HepG2 (cell line): ENCODE data around the gene TDRD10. TPM values are rescaled to one million over a fixed set of nuclear protein-coding genes. Genes with fewer than 3 reads are reported as not detected.

ENCODE experiments used
- BORCS8-MEF2B ChIP-seq: sonication (generic); formaldehyde crosslinking; IDR thresholded peaks from 2 replicates; pipeline ENCODE4 v1.8.0; 2022; ENCODE audit warnings: mild to moderate bottlenecking, missing genetic modification reagents
- BRCA1 ChIP-seq: sonication (generic); formaldehyde crosslinking; IDR thresholded peaks from 2 replicates; pipeline ENCODE4 v1.4.0; 2020; ENCODE audit warnings: missing genetic modification reagents
- ETV6 ChIP-seq: sonication (generic); formaldehyde crosslinking; conservative IDR thresholded peaks from 2 replicates; pipeline ENCODE4 v1.4.0; 2020; ENCODE audit warnings: missing genetic modification reagents
- FUBP1 ChIP-seq: sonication (generic); formaldehyde crosslinking; IDR thresholded peaks from 2 replicates; pipeline ENCODE4 v1.5.1; 2020; ENCODE audit warnings: missing genetic modification reagents, mild to moderate bottlenecking, borderline replicate concordance
- GABPB1 ChIP-seq: IDR thresholded peaks from 2 replicates; pipeline ENCODE4 v1.6.1; 2016; ENCODE audit warnings: mild to moderate bottlenecking, missing genetic modification reagents, moderate library complexity, missing compliant biosample characterization
- HES4 ChIP-seq: sonication (generic); formaldehyde crosslinking; IDR thresholded peaks from 2 replicates; pipeline ENCODE4 v1.9.0; 2021; ENCODE audit warnings: mild to moderate bottlenecking, missing genetic modification reagents, borderline replicate concordance
- HNF1B ChIP-seq: sonication (generic); formaldehyde crosslinking; IDR thresholded peaks from 2 replicates; pipeline ENCODE4 v1.5.1; 2020; ENCODE audit warnings: mild to moderate bottlenecking, moderate library complexity, missing genetic modification reagents
- HOXA9 ChIP-seq: sonication (generic); formaldehyde crosslinking; IDR thresholded peaks from 2 replicates; pipeline ENCODE4 v1.8.1; 2022; ENCODE audit warnings: missing genetic modification reagents, mild to moderate bottlenecking, moderate library complexity, borderline replicate concordance
- KLF12 ChIP-seq: sonication (generic); formaldehyde crosslinking; IDR thresholded peaks from 2 replicates; pipeline ENCODE4 v1.4.0; 2020; ENCODE audit warnings: missing genetic modification reagents, borderline replicate concordance
- MED1 ChIP-seq: sonication (generic); formaldehyde crosslinking; IDR thresholded peaks from 2 replicates; pipeline ENCODE4 v1.4.0; 2020; ENCODE audit warnings: missing genetic modification reagents
- NFE2L2 ChIP-seq: fragments of 150-350 bp; IDR thresholded peaks from 2 replicates; pipeline ENCODE4 v1.6.1; 2014; ENCODE audit warnings: low read length
- RFX5 ChIP-seq: IDR thresholded peaks from 2 replicates; pipeline ENCODE4 v1.6.1; 2011; ENCODE audit warnings: low read depth, low read length, improper control_type of control experiment
- TOE1 ChIP-seq: sonication (generic); formaldehyde crosslinking; IDR thresholded peaks from 2 replicates; pipeline ENCODE4 v1.4.0; 2020; ENCODE audit warnings: mild to moderate bottlenecking, missing genetic modification reagents
- U2AF2 ChIP-seq: fragments of 200-400 bp; formaldehyde crosslinking; IDR thresholded peaks from 2 replicates; pipeline ENCODE4 v1.6.1; 2017; ENCODE audit warnings: low read depth, mild to moderate bottlenecking, low read length
- ZFY ChIP-seq: sonication (generic); formaldehyde crosslinking; IDR thresholded peaks from 2 replicates; pipeline ENCODE4 v1.4.0; 2020; ENCODE audit warnings: missing genetic modification reagents
- ZNF136 ChIP-seq: sonication (generic); formaldehyde crosslinking; IDR thresholded peaks from 2 replicates; pipeline ENCODE4 v1.8.1; 2022; ENCODE audit warnings: low read depth, mild to moderate bottlenecking, moderate library complexity, missing genetic modification reagents
- ZNF234 ChIP-seq: sonication (generic); formaldehyde crosslinking; conservative IDR thresholded peaks from 2 replicates; pipeline ENCODE4 v1.5.1; 2020; ENCODE audit warnings: mild to moderate bottlenecking, missing genetic modification reagents
- ZNF260 ChIP-seq: sonication (generic); formaldehyde crosslinking; IDR thresholded peaks from 2 replicates; pipeline ENCODE4 v1.4.0; 2020; ENCODE audit warnings: missing genetic modification reagents, low read depth, mild to moderate bottlenecking, borderline replicate concordance
- ZNF484 ChIP-seq: sonication (generic); formaldehyde crosslinking; IDR thresholded peaks from 2 replicates; pipeline ENCODE4 v1.5.1; 2020; ENCODE audit warnings: mild to moderate bottlenecking, low read depth, missing genetic modification reagents, borderline replicate concordance
- ZNF510 ChIP-seq: sonication (generic); formaldehyde crosslinking; IDR thresholded peaks from 2 replicates; pipeline ENCODE4 v1.4.0; 2020; ENCODE audit warnings: low read depth, mild to moderate bottlenecking, missing genetic modification reagents
- ZNF547 ChIP-seq: sonication (generic); formaldehyde crosslinking; IDR thresholded peaks from 2 replicates; pipeline ENCODE4 v1.5.1; 2020; ENCODE audit warnings: mild to moderate bottlenecking, missing genetic modification reagents
- ZNF644 ChIP-seq: IDR thresholded peaks from 2 replicates; pipeline ENCODE4 v1.6.1; 2016; ENCODE audit warnings: low read depth
- ZNF678 ChIP-seq: sonication (generic); formaldehyde crosslinking; IDR thresholded peaks from 2 replicates; pipeline ENCODE4 v1.4.0; 2020; ENCODE audit warnings: mild to moderate bottlenecking, missing genetic modification reagents
- ZNF713 ChIP-seq: sonication (generic); formaldehyde crosslinking; IDR thresholded peaks from 2 replicates; pipeline ENCODE4 v1.4.0; 2020; ENCODE audit warnings: mild to moderate bottlenecking, missing genetic modification reagents
- ZNF800 ChIP-seq: sonication (generic); formaldehyde crosslinking; IDR thresholded peaks from 2 replicates; pipeline ENCODE4 v1.4.0; 2020; ENCODE audit warnings: missing genetic modification reagents
- polyA plus RNA-seq, 8 experiments: library from polyadenylated mRNA; depleted of rRNA in 3 of 8; stranded (reverse) in 7 of 8; unstranded in 1 of 8; fragments of >200 nt; fragmentation: Illumina TruSeq in 4 of 8; extraction: Trizol in 4 of 8; gene quantifications; 2 replicates each; pipeline versions ENCODE4 v1.2.1 to v1.2.3, GENCODE V29; 2011 to 2016; ENCODE audit warnings: low read depth in 4 of 8, missing spikeins in 1 of 8, mixed read lengths in 1 of 8; ENCODE audit not compliant: insufficient read depth in 1 of 8
- total RNA-seq, 5 experiments: library from RNA; depleted of rRNA; stranded (reverse); fragments of >200 nt; fragmentation: Illumina TruSeq; extraction: Trizol; gene quantifications; 2 replicates each; pipeline ENCODE4 v1.2.3, GENCODE V29; 2016; ENCODE audit warnings: low read depth in 1 of 5

The TDRD10 gene
- total and polyA plus RNA-seq, 2 of the 13 experiments (the other 11 are each of a cell fraction or from before 2014, with no cell fraction given): not detected

GRCh38 chr1:154567386-154568156 lies 65.6 kb downstream of the TDRD10 start, which contains the start of gene CHRNB2 (continued):
- TF ChIP-seq FUBP1 (CRISPR knock-in tag): no peak
- TF ChIP-seq ZNF800 (CRISPR knock-in tag): peak; percentile 83
- peak; percentile 92; the same call in 1 of the 2 replicates for TF ChIP-seq ZNF234 (CRISPR knock-in tag)
- TF ChIP-seq ZNF547 (CRISPR knock-in tag): peak; percentile 98
- no peak for TF ChIP-seq ZNF510
- TF ChIP-seq TOE1 (CRISPR knock-in tag): peak; percentile 88
- TF ChIP-seq ZNF644 (CRISPR knock-in tag): peak; percentile 62; the same call in 1 of the 2 replicates
- no peak; the same call in 1 of the 2 replicates for TF ChIP-seq ZNF484
- peak; percentile 96 for TF ChIP-seq ETV6 (CRISPR knock-in tag)
- peak; percentile 88 for TF ChIP-seq KLF12
- peak; percentile 75; the same call in 1 of the 2 replicates for TF ChIP-seq GABPB1 (CRISPR knock-in tag)
- TF ChIP-seq BRCA1: peak; percentile 99
- 0 out of 2 replicates have a peak, but pooled peaks have one; percentile 51 for TF ChIP-seq ZNF136 (CRISPR knock-in tag)
- peak; percentile 64; the same call in 1 of the 2 replicates for TF ChIP-seq ZNF678 (CRISPR knock-in tag)
- TF ChIP-seq HNF1B (CRISPR knock-in tag): 0 out of 2 replicates have a peak, but pooled peaks have one; percentile 19
- TF ChIP-seq ZFY (CRISPR knock-in tag): peak; percentile 65
- TF ChIP-seq ZNF260 (CRISPR knock-in tag): no peak
- TF ChIP-seq HOXA9: peak; percentile 94; the same call in 1 of the 2 replicates
- peak; percentile 99 for TF ChIP-seq BORCS8-MEF2B (CRISPR knock-in tag)
- no peak for TF ChIP-seq RFX5
- TF ChIP-seq HES4 (CRISPR knock-in tag): peak; percentile 99
- no peak for TF ChIP-seq U2AF2
- 0 out of 2 replicates have a peak, but pooled peaks have one; percentile 51 for TF ChIP-seq ZNF713 (CRISPR knock-in tag)
- peak; percentile 79 for TF ChIP-seq MED1 (CRISPR knock-in tag)
- TF ChIP-seq NFE2L2: no peak
